ENCODE results near the gene RTN4. TPM values are rescaled to one million over a fixed set of nuclear protein-coding genes. Genes with fewer than 3 reads are reported as not detected.
"Not testable (repeated sequence)": the region's sequence is repeated elsewhere in the genome, so short reads cannot be mapped to it uniquely, and the experiment has no call there.

The RTN4 gene
- total RNA-seq, 2 donors from 2014 or later = 253 to 331 TPM

DNA sequence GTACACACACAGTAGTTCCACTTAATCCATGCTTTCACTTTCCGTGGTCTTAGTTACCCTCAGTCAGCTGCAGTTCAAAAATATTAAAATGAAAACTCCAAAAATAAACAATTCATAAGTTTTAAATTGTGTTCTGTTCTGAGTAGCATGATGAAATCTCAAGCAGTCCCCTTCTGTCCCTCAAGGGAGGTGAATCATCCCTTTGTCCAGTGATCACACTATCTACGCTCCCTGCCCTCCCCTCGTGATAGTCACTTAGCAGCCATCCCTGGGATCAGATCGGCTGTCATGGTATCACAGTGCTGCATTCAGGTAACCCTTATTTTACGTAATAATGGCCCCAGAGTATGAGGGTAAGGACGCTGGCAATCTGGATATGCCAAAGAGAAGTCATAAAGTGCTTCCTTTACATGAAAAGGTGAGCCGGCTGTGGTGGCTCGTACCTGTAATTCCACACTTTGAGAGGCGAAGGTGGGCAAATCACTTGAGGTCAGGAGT lies 5.8 kb upstream of the RTN4 start:
- Histone ChIP-seq H3K36me3 (no peaks in the 10 kb centered on the region), H3K27me3 (replicated peaks; ENCODE audit: insufficient read depth) (no peaks in the 10 kb centered on the region), H3K27ac (no peak overlapping the region), H3K4me1 (ENCODE audit: control insufficient read depth in 1 of 2, low read depth in 2 of 2) (peaks cover 12 to 14% of the 10 kb centered on the region in 2 donors), H3K4me3 (no peak overlapping the region), H3K9me3 (no peaks in the 10 kb centered on the region)
- DNase-seq (ENCODE audit: low spot score) = no peak
- ATAC-seq (ENCODE audit: insufficient number of reproducible peaks, low FRiP score, low read depth) = no peak
- no peak for TF ChIP-seq CTCF (IDR thresholded peaks at IDR 0.05)

DNA sequence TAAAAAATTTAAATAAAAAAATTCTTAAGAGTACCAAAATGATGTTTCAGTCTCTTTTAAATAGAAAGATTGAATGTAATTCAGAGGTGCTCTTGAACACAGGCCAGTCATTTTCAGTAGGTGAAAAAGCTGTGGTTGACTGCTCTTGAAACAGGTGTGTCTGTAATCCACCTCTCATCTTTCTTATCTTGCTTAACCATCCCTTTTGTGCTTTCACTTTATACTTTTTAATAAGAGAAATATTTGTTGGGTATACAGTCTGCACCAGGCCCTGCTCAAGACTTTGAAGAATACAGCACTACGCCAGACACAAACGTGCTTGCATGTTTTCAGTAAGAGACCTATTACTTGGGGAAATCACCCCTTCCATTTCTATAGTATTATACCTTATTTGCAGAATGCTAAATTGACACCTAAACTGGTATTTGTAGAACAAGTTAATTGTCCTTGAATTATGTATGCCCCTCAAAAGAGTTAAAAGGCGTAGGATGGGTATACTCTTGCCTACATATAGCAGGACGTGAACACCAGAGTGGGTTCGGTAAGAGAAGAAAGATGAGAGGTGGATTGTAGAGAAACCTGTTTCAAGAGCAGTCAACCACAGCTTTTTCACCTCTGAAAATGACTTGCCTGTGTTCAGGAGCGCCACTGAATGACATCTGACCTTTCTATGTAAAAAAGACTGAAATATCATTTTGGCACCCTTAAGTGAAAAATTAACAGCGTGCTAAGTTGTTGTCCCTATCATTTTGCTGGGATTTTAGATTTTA lies 4.0 kb upstream of the RTN4 start:
- H3K27ac ChIP-seq = no peak overlapping the region
- no peak overlapping the region for H3K4me3 ChIP-seq
- no peak for TF ChIP-seq CTCF (IDR thresholded peaks at IDR 0.05)
- DNase-seq (ENCODE audit: low spot score) (no peak), ATAC-seq (ENCODE audit: insufficient number of reproducible peaks, low FRiP score, low read depth) (no peak)
- no peaks in the 10 kb centered on the region for H3K36me3 ChIP-seq
- H3K27me3 ChIP-seq (replicated peaks; ENCODE audit: insufficient read depth) = no peaks in the 10 kb centered on the region
- H3K9me3 ChIP-seq = no peaks in the 10 kb centered on the region
- peaks cover 12 to 14% of the 10 kb centered on the region in 2 donors for H3K4me1 ChIP-seq (ENCODE audit: control insufficient read depth in 1 of 2, low read depth in 2 of 2)

DNA sequence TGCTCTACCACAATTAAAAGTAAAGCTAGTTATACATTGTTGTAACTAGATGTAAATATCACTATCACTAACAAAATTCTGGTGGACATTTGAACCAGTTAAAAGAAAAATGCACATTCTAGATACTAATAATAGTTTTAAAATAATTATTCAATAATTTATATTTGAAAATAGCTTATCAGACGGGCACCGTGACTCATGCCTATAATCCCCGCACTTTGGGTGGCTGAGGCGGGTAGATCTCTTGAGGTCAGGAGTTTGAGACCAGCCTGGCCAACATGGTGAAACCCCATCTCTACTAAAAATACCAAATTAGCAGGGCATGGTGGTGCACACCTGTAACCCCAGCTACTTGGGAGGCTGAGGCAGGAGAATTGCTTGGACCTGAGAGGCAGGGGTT lies 3.0 kb upstream of the RTN4 start:
- not testable (repeated sequence) for H3K36me3 ChIP-seq; H3K4me3 ChIP-seq; ATAC-seq (ENCODE audit: insufficient number of reproducible peaks, low FRiP score, low read depth); H3K27ac ChIP-seq; DNase-seq (ENCODE audit: low spot score); H3K9me3 ChIP-seq; H3K27me3 ChIP-seq (replicated peaks; ENCODE audit: insufficient read depth)
- peaks cover 12 to 14% of the 10 kb centered on the region in 2 donors for H3K4me1 ChIP-seq (ENCODE audit: control insufficient read depth in 1 of 2, low read depth in 2 of 2)

GRCh38 chr2:55052129-55053061 lies 2.1 kb upstream of the RTN4 start:
- no peaks in the 10 kb centered on the region for H3K36me3 ChIP-seq
- peak overlapping the region; percentile 96 for H3K4me3 ChIP-seq
- no peak for ATAC-seq (ENCODE audit: insufficient number of reproducible peaks, low FRiP score, low read depth)
- TF ChIP-seq CTCF (IDR thresholded peaks at IDR 0.05) = no peak
- peaks cover 12 to 17% of the 10 kb centered on the region in 2 donors for H3K4me1 ChIP-seq (ENCODE audit: control insufficient read depth in 1 of 2, low read depth in 2 of 2)
- H3K27me3 ChIP-seq (replicated peaks; ENCODE audit: insufficient read depth) = no peaks in the 10 kb centered on the region
- no peaks in the 10 kb centered on the region for H3K9me3 ChIP-seq
- DNase-seq (ENCODE audit: low spot score) = no peak
- peak overlapping the region; percentile 99 to 100 for H3K27ac ChIP-seq

DNA sequence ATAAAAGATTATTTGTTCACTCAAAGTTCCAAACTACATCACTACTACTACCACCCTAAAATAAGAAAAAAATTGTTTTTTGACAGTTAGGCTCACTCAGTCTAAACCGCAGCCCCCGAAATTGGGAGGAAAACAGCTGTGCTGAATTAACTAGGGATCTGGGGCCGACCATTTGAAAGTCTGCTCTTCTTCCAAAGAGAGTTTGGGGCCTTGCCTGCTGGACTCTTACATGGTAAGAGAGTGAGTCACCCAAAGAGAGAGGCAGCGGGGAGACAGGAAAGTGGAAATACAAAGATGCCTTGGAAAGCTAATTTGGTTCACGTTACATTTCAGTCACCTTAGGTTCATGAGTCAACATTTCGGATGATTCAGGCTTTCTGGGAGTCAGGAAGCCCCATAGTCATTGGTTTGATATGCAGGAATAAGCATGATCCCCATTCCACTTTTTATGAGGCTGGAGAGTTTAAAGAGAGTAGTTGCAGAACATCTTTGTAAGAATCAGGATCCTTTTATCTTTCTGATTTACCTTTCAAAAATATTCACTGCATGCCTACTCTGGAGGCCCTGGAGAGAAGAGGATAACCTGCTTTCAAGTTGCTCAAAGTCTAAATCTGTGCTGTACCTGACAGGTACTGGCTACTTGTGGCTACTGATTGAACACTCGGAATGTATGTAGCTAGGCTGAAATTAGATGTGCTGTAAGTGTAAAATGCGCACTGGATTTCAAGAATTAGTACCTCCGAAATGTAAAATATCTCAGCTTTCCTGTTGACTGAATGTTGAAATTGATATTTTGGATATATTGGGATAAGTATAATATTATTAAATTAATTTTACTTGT lies 995 bp upstream of the RTN4 start:
- Histone ChIP-seq H3K9me3 (no peaks in the 10 kb centered on the region), H3K4me3 (peak overlapping the region; percentile 96), H3K4me1 (ENCODE audit: control insufficient read depth in 1 of 2, low read depth in 2 of 2) (peaks cover 19 to 28% of the 10 kb centered on the region in 2 donors), H3K27me3 (replicated peaks; ENCODE audit: insufficient read depth) (no peaks in the 10 kb centered on the region), H3K36me3 (no peaks in the 10 kb centered on the region), H3K27ac (peak overlapping the region; percentile 99 to 100)
- DNase-seq (ENCODE audit: low spot score) = peak; percentile 69
- ATAC-seq (ENCODE audit: insufficient number of reproducible peaks, low FRiP score, low read depth) = peak; percentile 68
- no peak for TF ChIP-seq CTCF (IDR thresholded peaks at IDR 0.05)

Measured in thoracic aorta (tissue), 2 donors.